ENCODE measurements around the gene HTR4.

DNA sequence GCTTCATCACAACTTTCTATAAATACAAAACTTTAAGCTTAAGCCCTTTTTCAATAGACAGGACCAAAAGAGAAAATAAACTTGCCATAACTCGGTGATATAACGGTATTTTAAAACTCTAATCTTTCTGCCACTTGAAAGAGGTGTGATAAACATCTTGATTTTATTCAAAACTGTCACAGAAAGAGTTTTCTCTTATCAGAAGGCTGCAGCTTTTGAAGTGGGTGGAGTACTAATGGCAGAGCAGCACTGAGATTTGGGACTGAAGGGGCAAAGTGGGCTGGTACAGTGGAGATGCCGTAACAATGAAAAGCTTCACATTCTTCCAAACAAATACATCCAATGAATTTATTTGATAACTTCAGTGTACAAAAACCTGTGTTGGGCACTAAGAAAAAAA lies 178.0 kb downstream of the HTR4 start:
- TF ChIP-seq, protein P1, sequence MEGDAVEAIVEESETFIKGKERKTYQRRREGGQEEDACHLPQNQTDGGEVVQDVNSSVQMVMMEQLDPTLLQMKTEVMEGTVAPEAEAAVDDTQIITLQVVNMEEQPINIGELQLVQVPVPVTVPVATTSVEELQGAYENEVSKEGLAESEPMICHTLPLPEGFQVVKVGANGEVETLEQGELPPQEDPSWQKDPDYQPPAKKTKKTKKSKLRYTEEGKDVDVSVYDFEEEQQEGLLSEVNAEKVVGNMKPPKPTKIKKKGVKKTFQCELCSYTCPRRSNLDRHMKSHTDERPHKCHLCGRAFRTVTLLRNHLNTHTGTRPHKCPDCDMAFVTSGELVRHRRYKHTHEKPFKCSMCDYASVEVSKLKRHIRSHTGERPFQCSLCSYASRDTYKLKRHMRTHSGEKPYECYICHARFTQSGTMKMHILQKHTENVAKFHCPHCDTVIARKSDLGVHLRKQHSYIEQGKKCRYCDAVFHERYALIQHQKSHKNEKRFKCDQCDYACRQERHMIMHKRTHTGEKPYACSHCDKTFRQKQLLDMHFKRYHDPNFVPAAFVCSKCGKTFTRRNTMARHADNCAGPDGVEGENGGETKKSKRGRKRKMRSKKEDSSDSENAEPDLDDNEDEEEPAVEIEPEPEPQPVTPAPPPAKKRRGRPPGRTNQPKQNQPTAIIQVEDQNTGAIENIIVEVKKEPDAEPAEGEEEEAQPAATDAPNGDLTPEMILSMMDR (IDR thresholded peaks at IDR 0.05): no peak
- TF ChIP-seq POLR2A (IDR thresholded peaks at IDR 0.05): no peak

Data from body of pancreas (tissue), 4 donors.